Fibroblast of lung (primary cell): ENCODE results near the gene MINDY4B.

Experiments
- CTCF ChIP-seq, 2 donors: IDR thresholded peaks in 1 of 2; conservative IDR thresholded peaks in 1 of 2; 1 replicate in 1 of 2; 2 replicates in 1 of 2; pipeline ENCODE4 v1.5.1; 2011 to 2012; ENCODE audit warnings: low read length in 2 of 2, control low read depth in 1 of 2, inconsistent platforms in 1 of 2, low read depth in 1 of 2, mild to moderate bottlenecking in 1 of 2
- EZH2 ChIP-seq: IDR thresholded peaks from 2 replicates; pipeline ENCODE4 v1.5.1; 2012; ENCODE audit warnings: low read length, control low read depth, mild to moderate bottlenecking; ENCODE audit errors: missing control alignments

- TF ChIP-seq CTCF (conservative IDR thresholded peaks at IDR 0.05 in 1 of 2, IDR thresholded peaks at IDR 0.05 in 1 of 2; ENCODE audit: low read depth in 1 of 2, low read length in 2 of 2) (no peak), EZH2 (no peak)
Observed at GRCh38 chr3:150942221-150942620, 37.0 kb upstream of the MINDY4B start.
